Fibroblast of lung (primary cell): Measurements from ENCODE around the gene CT47C1.

Source experiments
- EZH2 ChIP-seq: IDR thresholded peaks from 2 replicates; pipeline ENCODE4 v1.5.1; 2012; ENCODE audit warnings: low read length, control low read depth, mild to moderate bottlenecking; ENCODE audit errors: missing control alignments
- TF ChIP-seq, protein P1 (sequence below), 2 donors: IDR thresholded peaks in 1 of 2; conservative IDR thresholded peaks in 1 of 2; 1 replicate in 1 of 2; 2 replicates in 1 of 2; pipeline ENCODE4 v1.5.1; 2011 to 2012; ENCODE audit warnings: low read length in 2 of 2, control low read depth in 1 of 2, inconsistent platforms in 1 of 2, low read depth in 1 of 2, mild to moderate bottlenecking in 1 of 2

- TF ChIP-seq, protein P1, sequence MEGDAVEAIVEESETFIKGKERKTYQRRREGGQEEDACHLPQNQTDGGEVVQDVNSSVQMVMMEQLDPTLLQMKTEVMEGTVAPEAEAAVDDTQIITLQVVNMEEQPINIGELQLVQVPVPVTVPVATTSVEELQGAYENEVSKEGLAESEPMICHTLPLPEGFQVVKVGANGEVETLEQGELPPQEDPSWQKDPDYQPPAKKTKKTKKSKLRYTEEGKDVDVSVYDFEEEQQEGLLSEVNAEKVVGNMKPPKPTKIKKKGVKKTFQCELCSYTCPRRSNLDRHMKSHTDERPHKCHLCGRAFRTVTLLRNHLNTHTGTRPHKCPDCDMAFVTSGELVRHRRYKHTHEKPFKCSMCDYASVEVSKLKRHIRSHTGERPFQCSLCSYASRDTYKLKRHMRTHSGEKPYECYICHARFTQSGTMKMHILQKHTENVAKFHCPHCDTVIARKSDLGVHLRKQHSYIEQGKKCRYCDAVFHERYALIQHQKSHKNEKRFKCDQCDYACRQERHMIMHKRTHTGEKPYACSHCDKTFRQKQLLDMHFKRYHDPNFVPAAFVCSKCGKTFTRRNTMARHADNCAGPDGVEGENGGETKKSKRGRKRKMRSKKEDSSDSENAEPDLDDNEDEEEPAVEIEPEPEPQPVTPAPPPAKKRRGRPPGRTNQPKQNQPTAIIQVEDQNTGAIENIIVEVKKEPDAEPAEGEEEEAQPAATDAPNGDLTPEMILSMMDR (conservative IDR thresholded peaks at IDR 0.05 in 1 of 2, IDR thresholded peaks at IDR 0.05 in 1 of 2; ENCODE audit: low read depth in 1 of 2, low read length in 2 of 2) = no peak
- TF ChIP-seq EZH2 = no peak
Measured at GRCh38 chrX:119073200-119073905, 560 bp downstream of the CT47C1 start.
